Stromal cell of bone marrow (primary cell): ENCODE measurements around the gene CISD1.

Source experiments
- DNase-seq: peaks from one replicate; pipeline ENCODE4 v3.0.0-alpha.2; 2012; ENCODE audit warnings: low read depth

Gene CISD1

DNA sequence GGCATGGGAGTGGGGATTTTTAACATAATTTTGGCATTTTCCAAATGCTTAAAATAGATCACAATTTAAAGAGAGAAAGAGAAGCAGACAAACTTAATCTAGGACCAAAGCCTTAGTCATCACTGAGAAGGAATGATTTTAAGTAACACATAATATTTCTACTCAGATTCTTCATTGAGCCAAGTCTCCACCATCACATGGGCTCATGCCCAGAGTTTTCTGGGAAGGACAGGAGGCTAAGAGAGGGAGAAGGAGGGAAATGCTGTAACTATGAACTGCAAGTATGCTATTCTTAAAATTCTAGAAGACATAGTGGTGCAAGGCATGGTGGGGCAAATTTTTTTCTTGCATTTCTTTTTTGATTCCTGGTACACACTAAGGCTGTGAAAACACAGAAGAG, 42.1 kb downstream of the CISD1 start:
- DNase-seq, result no peak

DNA sequence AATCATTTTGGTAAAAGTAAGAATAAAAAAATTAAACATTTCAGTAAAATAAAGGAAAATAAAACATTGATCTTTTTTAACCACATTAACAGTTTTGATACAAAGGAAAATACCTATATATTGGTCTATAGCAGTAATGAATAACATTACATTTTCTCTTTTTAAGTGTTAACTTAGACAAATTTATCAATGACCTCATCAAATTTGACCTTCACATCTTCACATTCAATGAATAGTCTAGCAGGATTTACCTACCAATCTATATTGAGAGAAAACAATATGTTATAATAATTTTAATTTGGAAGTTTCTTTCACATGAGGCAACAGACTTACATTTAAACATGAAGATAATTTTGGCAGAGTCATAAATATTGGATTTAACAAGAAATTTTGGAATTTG, 47.9 kb downstream of the CISD1 start:
- DNase-seq, result no peak

DNA sequence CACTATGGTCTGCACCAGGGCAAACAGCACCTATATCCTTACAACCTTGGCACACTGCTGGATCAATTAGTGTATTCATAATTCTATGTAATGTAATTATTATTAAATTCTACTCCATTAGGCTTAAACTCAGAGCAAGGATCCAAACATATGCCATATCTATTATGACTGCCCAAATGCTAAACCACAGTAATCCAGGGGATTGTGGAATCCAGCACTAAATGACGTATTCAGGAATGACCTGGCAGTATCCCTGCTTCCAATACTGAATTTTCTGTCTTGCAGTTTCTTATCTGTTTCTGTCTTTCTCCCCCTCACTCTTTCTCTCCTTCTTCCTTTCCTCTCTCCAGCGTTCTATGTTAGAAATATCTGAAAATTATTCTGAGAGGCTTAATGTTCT, 49.4 kb downstream of the CISD1 start:
- no peak for DNase-seq

DNA sequence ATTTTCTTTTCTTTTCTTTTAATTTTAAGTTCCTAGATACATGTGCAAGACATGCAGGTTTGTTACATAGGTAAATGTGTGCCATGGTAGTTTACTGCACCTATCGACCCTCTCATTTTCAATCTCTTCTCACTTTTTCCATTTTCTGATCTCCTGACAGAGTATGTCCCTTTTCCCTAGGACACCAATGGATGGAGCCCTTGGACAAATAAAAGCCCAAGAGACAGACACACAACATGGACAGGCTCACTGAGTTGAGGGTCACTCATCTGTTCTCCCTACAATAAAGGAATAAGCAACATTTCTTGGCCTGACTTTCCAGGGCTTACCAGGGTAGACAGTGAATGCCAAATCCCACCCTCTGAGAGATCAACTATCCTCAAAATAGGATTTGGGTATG, 50.6 kb downstream of the CISD1 start:
- no peak for DNase-seq

DNA sequence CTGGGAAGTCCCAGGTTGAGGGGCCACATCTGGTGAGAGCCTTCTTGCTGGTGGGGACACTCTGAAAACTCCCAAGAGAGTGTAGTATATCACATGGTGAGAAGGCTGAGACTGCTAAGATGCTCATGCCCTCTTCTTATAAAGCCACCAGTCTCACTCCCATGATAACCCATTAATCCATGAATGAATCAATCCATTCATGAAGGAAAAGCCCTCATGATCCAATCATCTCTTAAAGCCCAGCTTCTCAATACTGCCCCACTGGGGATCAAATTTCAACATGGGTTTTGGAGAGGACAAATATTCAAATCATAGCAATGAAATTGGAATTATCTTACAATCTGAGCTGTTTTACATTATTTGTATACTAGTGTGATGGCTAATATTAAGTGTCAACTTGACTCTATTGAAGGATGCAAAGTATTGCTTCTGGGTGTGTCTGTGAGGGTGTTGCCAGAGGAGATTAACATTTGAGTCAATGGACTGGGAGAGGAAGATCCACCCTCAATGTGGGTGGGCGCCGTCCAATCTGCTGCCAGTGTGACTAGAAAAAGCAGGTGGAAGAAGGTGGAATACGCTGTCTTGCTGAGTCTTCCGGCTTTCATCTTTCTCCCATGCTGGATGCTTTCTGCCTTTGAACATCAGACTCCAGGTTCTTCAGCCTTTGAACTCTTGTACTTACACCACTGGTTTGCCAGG, 51.5 kb downstream of the CISD1 start:
- DNase-seq, result no peak

DNA sequence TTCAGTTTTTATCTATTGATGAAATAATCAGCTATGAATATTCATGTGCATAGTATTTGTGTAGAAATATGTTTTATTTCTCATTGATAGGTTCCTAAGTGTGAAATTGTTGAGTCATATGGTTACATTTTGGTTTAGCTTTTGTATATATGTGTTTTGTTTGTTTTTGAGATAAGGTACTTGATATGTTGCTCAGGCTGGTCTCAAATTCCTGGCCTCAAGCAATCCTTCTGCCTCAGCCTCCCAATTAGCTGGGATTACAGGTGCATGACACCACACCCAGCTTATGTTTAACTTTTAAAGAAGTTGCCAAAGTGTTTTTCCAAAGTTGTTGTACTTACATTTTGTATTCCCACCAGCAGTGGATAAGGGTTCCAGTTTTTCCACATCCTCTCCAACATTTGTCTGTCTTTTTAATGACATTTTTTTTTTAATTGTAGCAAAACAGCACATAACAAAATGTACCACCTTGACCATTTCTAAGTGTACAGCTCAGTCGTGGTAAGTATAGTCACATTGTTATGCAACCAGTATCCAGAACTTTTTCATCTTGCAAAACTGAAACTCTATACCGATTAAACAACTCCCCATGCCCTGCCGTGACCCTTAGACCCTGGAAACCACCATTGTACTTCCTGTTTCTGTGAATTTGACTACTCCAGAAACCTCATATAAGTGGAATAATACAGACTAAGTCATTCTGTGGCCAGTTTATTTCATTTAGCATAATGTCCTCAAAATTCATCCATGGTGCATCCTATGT, 53.3 kb downstream of the CISD1 start:
- DNase-seq, result no peak

DNA sequence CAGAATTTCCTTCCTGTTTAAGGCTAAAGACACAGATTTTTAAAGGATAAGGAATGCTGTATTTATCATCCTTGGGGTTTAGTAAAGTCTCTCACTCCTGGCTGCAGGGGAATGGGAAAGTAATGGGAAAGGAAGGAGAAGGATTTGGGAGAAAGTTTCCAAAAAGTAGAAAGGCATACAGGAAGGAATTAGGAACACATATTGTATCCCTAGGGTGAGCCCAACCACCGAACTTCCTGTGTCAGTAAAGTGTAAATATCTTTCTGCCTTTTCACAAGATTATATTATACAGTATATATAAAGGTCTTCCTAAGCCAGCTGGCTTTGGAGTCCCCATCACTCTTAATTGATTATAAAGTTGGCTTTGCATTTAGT, 53.9 kb downstream of the CISD1 start:
- DNase-seq, result no peak

DNA sequence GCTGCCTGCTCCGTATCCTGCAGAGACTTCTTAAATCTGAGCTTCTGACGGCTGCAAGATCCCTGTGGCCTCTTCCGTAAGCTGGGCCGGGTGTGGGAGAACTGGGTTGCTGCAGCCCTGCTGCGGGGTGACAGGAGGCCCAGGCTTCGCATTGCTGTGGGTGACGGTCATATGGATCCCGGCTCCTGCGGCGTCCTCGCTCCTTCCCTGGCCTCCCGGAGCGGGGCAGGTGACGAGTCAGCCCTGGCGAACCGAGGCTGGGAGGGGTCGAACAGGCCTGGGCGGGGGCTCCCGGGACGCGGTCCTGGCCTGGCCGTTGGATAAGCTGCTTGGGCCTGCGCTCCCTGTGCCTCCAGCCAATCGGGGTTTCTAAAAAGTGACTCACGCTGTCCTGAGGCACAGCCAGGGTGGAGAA, 58.0 kb downstream of the CISD1 start:
- DNase-seq, result no peak

DNA sequence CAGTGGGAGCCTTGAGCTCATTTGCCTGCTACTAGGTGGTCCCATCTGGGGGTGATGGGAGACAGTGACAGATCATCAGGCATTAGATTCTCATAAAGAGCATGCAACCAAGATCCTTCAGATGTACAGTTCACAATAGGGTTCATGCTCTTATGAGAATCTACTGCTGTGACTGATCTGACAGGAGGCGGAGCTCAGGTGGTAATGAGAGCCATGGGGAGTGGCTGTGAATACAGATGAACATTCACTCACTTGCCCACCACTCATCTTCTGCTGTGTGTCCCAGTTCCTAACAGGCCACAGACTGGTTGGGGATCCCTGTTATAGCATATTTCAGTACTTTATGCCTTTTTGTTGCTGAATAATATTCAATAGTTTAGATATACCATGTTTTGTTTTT, 59.3 kb downstream of the CISD1 start:
- DNase-seq, result no peak

DNA sequence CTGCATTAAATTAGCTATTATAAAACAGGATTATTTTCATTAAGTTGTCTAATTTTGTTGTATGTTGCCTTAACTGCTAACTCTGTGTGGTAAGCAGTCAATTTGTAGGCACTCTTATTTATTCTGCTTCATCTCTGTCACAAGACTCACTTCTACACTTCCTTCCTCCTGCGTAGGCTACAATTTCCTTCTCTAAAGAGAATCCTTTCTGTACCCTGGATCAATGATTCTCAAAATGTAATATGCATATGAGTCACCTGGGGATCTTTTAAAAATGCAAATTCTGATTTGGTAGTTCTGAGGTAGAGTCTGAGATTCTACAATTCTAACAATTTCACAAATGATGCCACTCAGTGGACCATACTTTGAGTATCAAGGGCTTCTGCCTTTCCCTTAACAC, 61.5 kb downstream of the CISD1 start:
- no peak for DNase-seq

DNA sequence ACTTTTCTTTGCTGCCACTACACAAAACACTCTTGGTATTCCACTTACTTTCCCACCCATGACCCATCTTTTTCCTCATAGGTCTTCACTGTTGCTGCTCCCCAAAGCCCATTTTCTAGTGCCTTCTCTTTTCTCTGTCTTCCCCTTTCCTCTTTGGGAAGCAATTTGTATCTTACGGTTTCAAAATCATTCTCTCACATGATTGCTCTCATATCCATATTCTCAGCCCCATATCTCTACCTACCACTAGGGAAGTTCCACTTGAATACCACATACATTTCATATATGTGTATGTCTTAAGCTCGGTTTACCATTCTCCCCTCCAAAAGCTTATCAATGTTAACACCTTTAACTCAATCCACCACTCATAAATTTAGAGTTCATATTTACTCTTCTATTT, 62.7 kb downstream of the CISD1 start:
- DNase-seq, result no peak

DNA sequence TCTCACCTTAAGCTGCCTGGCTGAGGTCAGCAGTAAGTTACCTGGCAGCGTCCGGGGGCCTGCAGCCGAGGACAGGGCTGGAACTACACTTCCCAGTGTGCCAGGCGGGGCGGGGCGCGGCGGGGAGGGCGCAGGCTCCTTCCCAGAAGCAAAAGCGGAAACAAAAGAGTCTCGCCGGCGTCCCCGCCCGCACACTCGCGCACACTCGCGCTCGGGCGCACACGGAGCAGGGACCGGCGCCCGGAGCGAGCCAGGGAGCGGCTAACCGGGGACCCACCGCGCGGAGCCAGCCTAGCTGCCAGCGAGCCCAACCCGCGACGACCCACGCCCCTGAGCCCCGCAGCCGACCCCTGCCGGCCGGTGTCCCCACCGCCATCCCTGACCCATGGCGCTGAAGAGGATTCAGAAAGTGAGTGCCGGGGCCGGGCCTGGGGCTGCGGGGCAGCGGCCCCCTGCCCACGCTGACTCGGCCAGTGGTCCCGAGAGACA, 65.9 kb downstream of the CISD1 start, which contains the start of gene UBE2D1:
TSS of gene UBE2D1 (plus strand) at position 190 of the 489 bp plus-strand sequence. CDS start at position 386, 196 bp downstream.
- DNase-seq, result peak; percentile 61

DNA sequence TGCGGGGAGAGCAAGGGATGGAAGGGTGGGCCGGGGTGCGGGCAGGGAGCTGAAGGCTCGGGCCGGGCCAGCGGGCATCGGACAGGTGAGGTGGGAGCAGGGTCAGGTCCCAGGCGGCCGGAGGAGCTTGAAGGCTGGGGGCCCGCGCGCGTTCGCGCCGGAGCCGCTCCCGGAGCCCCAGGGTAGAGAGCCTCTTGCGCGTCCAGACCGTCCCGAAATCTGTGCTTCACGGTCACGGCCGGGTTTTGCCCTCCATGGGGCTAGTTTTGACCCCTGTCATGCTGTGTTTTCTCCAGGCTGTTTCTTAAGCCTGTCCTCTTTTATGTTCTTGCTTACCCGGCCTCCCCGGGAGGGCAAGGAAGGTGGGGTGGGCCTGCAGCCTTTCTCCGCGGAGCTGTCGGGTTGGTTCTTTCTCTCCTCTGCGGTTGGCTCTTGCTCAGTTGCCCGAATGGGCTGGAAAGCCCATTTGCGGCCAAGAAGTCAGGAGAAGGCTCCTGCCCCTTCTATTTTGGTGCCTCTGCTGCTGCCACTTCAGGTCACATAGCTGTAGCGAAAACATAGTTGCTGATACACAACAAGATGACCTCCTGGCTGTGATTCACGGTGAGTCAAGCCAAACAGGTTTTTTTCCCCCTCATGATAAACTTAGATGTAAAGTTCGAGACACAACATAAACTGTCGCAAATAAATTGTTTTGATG, 66.5 kb downstream of the CISD1 start:
- no peak for DNase-seq

DNA sequence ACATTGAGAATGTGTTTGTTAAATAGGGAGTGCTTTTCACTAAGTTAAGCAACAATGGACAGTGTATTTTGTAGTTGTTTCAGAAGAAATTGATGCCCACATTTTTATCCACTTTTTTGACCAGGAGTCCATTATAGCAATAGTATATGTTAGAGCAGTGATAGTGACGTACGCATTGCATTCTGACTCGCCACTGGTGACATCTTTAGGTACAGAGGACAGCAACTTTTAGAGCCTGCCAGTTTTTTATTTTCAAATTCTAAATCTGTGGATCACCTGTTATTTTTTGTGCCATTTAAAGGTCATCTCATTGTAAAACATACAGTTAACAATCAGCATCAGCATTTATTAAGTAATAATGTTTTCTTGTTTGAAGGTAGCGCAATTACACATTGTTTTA, 67.3 kb downstream of the CISD1 start:
- no peak for DNase-seq
